SH-SY5Y (cell line): ENCODE results near the gene OTOGL.

Experiments
- GATA2 ChIP-seq: IDR thresholded peaks from 2 replicates; pipeline ENCODE4 v1.6.1; 2011; ENCODE audit warnings: mild to moderate bottlenecking, low read depth, low read length
- GATA3 ChIP-seq: IDR thresholded peaks from 2 replicates; pipeline ENCODE4 v1.6.1; 2011; ENCODE audit warnings: low read depth, mild to moderate bottlenecking, low read length, moderate library complexity

DNA sequence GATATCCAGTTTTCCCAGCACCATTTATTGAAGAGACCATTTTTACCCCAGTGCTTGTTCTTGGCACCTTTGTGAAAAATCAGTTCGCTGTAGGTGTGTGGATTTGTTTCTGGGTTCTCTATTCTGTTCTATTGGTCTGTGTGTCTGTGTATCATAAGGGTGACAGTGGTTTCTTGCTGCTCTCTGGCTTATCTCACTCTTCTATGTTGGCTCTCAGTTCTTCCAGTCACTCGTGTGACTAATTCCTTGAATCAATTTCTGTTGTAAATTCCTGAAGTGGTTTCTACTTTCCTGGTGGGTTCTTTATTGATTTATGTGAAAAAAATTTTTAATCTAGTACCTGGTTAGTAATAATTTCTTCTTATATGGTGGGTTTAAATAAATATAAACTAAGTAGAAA is 58.3 kb downstream of the OTOGL start:
- no peak for TF ChIP-seq GATA2
- TF ChIP-seq GATA3, result no peak
